Progenitor cell of endocrine pancreas (in vitro differentiated cells): ENCODE measurements around the gene UNC13C. TPM values are rescaled to one million over a fixed set of nuclear protein-coding genes. Genes with fewer than 3 reads are reported as not detected.

Source experiments
- DNase-seq: peaks from one replicate; pipeline ENCODE4 v3.0.0; 2021; ENCODE audit warnings: low spot score; ENCODE audit not compliant: unreplicated experiment
- H3K27ac Mint-ChIP-seq: 2 replicates; pipeline ENCODE4 v1.8.0; 2021; ENCODE audit warnings: mild to moderate bottlenecking, moderate library complexity, mixed read lengths
- H3K27me3 Mint-ChIP-seq: 2 replicates; pipeline ENCODE4 v1.8.0; 2021; ENCODE audit warnings: mixed read lengths
- H3K36me3 Mint-ChIP-seq: 2 replicates; pipeline ENCODE4 v1.8.0; 2022; ENCODE audit warnings: mixed read lengths; ENCODE audit not compliant: insufficient read depth
- H3K4me1 Mint-ChIP-seq: 2 replicates; pipeline ENCODE4 v1.8.0; 2021; ENCODE audit warnings: low read depth, mixed read lengths
- H3K4me3 Mint-ChIP-seq: 2 replicates; pipeline ENCODE4 v1.8.0; 2021; ENCODE audit warnings: low read depth, mild to moderate bottlenecking, moderate library complexity, mixed read lengths
- H3K9me3 Mint-ChIP-seq: 2 replicates; pipeline ENCODE4 v1.8.0; 2021; ENCODE audit warnings: low read depth, mixed read lengths
- total RNA-seq: library from RNA; stranded (reverse); gene quantifications from 2 replicates; pipeline ENCODE4 v1.2.1, GENCODE V29; 2021
- TF ChIP-seq, protein P1 (sequence below): fragments of 200-600 bp; sonication (generic); IDR thresholded peaks from one replicate; pipeline ENCODE4 v1.5.0; 2021; ENCODE audit warnings: antibody characterized with exemption, mild to moderate bottlenecking; ENCODE audit not compliant: unreplicated experiment

UNC13C gene
- total RNA-seq, 1 donor from 2014 or later, result 7.3 TPM

GRCh38 chr15:54564166-54564565 lies 585.9 kb downstream of the UNC13C start:
- no peak for DNase-seq
- H3K4me1 Mint-ChIP-seq, result no peaks in the 10 kb centered on the region
- TF ChIP-seq, protein P1, sequence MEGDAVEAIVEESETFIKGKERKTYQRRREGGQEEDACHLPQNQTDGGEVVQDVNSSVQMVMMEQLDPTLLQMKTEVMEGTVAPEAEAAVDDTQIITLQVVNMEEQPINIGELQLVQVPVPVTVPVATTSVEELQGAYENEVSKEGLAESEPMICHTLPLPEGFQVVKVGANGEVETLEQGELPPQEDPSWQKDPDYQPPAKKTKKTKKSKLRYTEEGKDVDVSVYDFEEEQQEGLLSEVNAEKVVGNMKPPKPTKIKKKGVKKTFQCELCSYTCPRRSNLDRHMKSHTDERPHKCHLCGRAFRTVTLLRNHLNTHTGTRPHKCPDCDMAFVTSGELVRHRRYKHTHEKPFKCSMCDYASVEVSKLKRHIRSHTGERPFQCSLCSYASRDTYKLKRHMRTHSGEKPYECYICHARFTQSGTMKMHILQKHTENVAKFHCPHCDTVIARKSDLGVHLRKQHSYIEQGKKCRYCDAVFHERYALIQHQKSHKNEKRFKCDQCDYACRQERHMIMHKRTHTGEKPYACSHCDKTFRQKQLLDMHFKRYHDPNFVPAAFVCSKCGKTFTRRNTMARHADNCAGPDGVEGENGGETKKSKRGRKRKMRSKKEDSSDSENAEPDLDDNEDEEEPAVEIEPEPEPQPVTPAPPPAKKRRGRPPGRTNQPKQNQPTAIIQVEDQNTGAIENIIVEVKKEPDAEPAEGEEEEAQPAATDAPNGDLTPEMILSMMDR, result no peak
- no peak overlapping the region for H3K27ac Mint-ChIP-seq
- no peaks in the 10 kb centered on the region for H3K27me3 Mint-ChIP-seq
- H3K36me3 Mint-ChIP-seq, result no peaks in the 10 kb centered on the region
- no peaks in the 10 kb centered on the region for H3K9me3 Mint-ChIP-seq
- no peak overlapping the region for H3K4me3 Mint-ChIP-seq

GRCh38 chr15:54566654-54567053 lies 588.4 kb downstream of the UNC13C start:
- no peaks in the 10 kb centered on the region for H3K27me3 Mint-ChIP-seq
- H3K27ac Mint-ChIP-seq, result no peak overlapping the region
- H3K9me3 Mint-ChIP-seq, result no peaks in the 10 kb centered on the region
- no peak overlapping the region for H3K4me3 Mint-ChIP-seq
- no peaks in the 10 kb centered on the region for H3K4me1 Mint-ChIP-seq
- DNase-seq, result no peak
- no peaks in the 10 kb centered on the region for H3K36me3 Mint-ChIP-seq
- TF ChIP-seq, protein P1, result no peak

- H3K9me3 Mint-ChIP-seq, result no peaks in the 10 kb centered on the region
- H3K36me3 Mint-ChIP-seq, result no peaks in the 10 kb centered on the region
- no peak overlapping the region for H3K4me3 Mint-ChIP-seq
- no peak overlapping the region for H3K27ac Mint-ChIP-seq
- H3K27me3 Mint-ChIP-seq, result no peaks in the 10 kb centered on the region
- no peak for DNase-seq
- TF ChIP-seq, protein P1, result no peak
- no peaks in the 10 kb centered on the region for H3K4me1 Mint-ChIP-seq
Measured at GRCh38 chr15:54567408-54568035, 589.3 kb downstream of the UNC13C start.

DNA sequence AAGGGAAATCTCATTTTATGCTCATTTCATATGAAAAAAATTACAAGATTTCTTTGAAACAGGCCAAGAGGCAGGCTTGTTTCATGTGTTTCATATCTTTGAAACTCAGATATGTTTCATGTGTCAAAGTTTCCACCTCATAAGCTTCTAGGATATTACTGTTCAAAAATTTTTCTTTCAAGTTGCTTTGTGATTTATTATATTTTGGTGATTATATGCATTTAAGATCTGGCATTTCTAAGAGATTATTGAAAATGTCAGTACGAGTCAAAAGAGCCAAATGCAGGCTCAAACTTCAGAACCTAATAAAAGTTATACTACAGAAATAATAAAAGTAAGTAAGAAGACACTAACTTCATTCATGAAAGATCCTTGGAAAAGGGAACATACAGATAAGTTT lies 590.1 kb downstream of the UNC13C start:
- Mint-ChIP-seq H3K27me3 (no peaks in the 10 kb centered on the region), H3K9me3 (no peaks in the 10 kb centered on the region), H3K27ac (no peak overlapping the region), H3K4me1 (no peaks in the 10 kb centered on the region), H3K4me3 (no peak overlapping the region), H3K36me3 (no peaks in the 10 kb centered on the region)
- no peak for DNase-seq
- TF ChIP-seq, protein P1, result no peak

DNA sequence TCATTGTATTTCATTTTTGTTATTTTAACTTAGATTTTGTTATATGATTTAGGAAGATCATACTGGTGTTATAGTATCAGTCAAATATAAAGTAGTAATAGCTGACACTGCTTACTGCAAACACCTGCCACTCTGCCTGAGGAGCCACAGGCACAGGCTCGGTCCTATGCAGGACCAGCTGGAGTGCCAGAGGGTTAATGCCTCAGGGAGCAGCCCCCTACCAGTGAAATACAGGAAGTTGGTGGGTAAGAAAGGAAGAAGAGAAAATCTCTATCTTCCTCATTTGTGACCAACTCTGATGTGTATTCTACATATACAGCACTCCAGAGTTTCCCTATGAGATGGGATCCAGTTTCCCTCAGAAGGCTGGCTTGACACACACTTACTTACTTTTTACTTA lies 593.3 kb downstream of the UNC13C start:
- no peak overlapping the region for H3K27ac Mint-ChIP-seq
- no peaks in the 10 kb centered on the region for H3K27me3 Mint-ChIP-seq
- H3K4me1 Mint-ChIP-seq, result no peaks in the 10 kb centered on the region
- no peaks in the 10 kb centered on the region for H3K36me3 Mint-ChIP-seq
- no peaks in the 10 kb centered on the region for H3K9me3 Mint-ChIP-seq
- DNase-seq, result no peak
- TF ChIP-seq, protein P1, result no peak
- no peak overlapping the region for H3K4me3 Mint-ChIP-seq
